NCI-H187 treated with DMSO at 0.1 percent for 48 hours (cell line): ENCODE results near the gene PACS2.

Source experiments
- DNase-seq: peaks from one replicate; lab custom pipeline; 2025; lab: John Stamatoyannopoulos, UW

PACS2 gene

DNA sequence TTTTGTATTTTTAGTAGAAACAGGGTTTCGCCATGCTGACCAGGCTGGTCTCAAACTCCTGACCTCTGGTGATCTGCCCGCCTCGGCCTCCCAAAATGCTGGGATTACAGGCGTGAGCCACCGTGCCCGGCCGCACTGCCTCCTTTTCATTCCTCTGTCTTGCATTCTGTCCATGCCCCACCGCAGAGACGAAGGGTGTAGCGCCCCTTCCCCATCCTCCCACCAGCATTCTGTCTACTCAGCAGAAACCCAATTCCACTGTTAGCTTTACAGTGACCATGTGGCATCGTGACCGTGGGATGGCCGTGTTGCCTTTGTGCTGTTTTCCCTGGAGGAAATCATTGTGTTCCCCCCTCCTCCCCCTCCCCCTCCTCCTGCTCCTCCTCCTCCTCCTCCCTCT is 94.0 kb downstream of the PACS2 start:
- DNase-seq, result no peak

DNA sequence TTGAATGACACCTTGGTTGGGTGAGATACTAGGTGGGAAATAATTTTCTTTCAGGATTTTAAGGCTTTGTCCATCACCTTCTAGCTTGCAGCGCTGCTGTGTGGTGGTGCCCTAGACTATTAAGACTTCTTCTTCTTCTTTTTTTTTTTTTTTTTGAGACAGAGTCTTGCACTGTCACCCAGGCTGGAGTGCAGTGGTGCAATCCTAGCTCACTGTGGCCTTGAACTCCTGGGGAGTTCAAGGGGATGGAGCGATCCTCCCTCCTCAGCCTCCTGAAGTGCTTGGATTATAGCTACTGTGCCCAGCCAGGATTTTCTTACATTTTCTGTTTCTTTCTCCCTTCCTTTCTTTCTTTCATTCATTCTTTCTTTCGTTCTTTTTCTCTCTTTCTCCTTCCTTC is 94.8 kb downstream of the PACS2 start:
- DNase-seq, result no peak

DNA sequence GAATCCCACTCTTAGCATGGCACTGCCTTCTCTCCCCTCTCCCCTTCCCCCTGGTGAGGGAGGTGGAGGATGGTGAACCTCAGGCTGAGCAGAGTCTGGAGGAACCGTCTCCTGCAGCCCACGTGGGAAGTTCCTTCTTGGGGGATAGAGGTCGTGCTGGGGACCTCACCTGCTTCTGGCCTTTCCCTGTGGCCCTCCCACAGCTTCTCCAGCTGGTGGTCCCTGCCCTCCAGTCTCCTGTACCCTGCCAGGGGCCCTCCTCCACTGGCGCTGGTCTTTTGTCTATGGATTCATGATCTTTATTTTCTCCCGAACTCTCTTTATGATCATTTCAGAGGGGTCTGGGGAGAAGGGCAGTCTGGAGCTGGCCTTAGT is 96.1 kb downstream of the PACS2 start:
- DNase-seq, result no peak

DNA sequence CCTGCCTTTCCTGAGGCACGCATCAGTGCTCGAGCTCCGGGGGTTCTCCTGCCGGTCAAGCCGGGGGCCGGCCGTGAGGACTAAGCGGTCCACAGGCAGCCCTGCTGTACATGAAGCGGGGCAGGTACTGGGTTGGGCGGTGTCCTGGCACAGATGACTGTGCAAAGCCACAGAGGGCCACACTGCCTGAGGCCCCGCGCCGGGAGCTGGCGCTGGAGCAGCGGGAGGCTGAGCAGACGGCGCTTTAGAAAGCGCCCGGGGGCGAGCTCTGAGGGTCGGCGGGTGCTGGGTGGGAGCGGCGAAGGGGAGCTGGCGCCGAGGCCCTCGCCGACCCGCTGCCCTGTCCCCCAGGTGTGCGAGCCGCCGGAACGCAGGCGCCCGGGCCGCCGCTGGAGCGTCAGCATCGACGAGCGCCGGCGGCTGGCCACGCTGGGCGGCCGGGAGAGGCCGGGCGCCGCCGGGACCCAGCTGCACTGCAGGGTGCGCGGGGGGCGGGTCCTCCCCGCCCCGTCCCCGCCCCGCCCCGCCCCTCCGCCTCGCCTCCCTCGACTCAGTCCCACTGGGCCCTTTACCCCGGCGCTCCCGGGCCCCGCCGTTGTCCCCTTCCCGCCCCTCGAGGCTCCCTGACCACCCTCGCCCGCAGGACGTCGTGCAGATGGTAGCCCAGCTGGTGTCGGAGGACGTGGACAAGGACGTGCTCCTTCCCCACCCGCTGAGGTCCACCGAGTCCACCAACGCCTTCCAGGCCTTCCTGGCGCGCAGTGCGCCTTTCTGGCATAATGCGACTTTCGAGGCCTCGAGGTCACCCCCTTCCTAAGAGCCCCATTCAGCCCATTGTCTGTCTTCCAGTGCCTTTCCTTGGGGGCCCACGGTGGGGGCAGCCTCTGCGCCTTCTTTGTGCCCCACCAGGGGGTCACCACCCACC is 96.7 kb downstream of the PACS2 start:
- DNase-seq, result no peak

DNA sequence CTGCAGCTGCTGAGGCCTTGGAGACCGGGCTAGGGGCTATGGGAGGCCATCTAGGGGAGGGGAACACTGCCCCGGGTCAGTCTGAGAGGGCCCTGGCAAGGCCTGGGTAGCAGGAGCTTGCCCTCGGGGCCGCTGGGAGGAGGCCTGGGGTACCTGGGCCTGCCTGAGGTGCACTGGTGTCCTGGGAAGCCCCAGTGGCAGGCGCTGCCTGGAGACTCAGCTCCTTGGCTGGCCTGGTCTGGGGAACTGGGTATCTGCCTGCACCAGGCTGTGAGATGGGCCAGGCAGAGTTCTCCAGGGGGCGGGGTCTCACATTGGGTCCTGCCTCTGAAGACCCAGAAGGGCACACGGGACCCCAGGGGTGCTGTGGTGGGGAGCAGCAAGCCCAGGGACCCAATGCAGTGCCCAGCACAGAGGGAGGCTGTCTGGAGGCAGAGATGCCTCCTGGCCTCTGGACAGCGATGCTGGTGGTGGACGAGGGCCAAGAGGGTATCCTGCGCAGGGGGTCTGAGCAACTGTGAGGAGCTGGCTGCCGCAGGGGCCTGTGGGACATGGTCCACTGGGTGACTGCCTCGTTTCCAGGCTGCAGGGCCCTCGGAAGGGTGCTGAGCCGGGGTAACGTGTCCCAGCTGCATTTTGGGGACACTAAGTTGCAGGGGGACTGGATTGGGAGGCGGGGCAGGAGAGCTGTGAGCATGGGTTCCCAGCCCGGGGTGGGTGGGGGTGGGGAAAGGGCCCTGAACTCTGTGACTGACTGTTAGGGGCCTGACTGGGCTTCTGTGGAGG is 97.6 kb downstream of the PACS2 start:
- DNase-seq, result no peak

DNA sequence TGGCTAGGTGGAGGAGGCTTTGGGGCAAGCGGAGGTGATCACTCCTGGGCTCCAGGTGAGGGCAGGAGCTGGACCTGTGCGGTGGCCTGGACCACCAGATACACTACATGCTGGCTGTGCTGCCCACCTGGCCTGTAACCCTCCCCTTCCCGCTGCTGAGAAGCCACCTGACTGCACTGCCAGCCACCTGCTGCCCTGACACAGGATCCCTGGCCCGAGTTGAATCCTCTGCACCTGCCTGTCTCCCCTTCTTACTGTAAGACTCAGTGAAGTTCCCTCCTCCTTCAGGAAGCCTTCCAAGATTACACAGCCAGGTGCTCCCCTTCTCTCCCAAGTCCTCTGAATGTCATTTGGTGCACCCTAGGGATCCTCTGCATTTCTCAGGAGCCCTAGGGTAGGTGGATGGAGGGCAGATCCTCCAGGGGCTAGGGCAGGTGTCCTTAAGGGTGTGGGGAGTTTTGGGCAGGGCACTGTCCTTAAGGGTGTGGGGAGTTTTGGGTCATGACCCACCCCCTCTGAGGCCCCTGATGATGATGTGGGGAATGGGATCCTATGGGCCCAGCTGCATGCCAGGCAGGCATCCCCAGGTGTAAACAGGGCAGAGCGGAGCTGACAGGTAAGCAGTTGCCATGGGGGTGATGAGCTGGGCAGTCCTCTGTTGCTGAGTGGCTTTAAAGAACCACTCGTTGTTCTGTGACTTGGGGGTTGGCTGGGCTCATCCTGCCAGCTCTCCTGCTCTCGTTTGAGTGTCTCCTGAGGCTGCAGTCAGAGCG is 98.4 kb downstream of the PACS2 start:
- no peak for DNase-seq

DNA sequence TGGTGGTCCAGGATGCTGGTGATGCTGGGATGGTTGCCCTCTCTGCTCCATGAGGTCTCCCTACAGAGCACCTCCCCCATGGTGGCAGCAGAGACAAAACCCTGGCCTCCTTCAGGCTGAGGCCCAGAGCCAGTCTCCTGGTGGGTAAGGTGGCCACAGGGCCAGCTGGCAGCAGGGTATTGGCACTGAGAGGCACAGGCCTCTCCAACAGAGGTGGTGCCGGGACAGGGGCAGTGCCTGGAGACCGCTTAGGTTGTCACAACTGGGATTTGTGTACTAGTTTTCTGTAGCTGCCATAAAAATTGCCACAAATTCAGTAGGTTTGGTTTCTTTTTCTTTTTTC is 99.0 kb downstream of the PACS2 start:
- DNase-seq, result no peak

DNA sequence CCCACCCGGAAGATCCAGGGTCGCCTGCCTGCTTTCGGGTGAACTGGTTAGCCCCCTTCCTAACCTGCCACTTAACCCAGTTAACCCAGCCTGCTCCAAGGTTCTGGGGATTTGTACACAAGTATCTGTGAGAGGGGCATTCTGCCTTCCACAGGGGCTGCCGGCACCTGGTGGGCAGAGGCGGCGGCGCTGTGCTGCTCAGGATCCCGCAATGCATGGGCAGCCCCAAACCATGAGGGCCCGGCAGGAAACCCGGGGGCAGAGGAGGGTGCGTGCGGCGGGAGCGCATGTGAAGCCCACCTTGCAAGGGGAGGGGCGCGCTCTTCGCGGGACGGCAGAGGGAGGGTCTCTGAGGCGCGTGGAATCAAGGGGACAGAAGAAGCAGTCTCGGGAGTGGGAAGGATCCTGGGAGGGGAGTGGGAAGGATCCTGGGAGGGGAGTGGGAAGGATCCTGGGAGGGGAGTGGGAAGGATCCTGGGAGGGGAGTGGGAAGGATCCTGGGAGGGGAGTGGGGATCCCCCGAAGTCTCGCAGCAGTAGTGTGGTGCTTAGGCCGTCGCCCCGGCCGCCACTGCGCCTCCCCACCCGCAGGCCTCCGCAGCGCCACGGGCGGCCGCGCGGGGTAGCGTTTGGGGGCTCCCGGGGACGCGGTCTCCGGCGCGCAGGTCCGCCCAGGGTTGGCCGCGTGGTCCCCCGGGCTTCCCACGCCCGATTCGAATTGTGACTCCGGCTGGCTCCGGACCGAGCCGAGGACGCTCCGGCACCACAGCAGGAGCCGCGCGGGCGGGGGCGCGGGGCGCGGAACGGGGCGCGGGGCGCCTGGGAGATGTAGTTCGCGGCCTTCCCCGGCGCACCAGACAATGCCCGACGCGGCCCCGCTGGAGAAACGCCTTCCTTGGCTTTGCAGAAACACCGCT is 100.2 kb downstream of the PACS2 start:
- no peak for DNase-seq

DNA sequence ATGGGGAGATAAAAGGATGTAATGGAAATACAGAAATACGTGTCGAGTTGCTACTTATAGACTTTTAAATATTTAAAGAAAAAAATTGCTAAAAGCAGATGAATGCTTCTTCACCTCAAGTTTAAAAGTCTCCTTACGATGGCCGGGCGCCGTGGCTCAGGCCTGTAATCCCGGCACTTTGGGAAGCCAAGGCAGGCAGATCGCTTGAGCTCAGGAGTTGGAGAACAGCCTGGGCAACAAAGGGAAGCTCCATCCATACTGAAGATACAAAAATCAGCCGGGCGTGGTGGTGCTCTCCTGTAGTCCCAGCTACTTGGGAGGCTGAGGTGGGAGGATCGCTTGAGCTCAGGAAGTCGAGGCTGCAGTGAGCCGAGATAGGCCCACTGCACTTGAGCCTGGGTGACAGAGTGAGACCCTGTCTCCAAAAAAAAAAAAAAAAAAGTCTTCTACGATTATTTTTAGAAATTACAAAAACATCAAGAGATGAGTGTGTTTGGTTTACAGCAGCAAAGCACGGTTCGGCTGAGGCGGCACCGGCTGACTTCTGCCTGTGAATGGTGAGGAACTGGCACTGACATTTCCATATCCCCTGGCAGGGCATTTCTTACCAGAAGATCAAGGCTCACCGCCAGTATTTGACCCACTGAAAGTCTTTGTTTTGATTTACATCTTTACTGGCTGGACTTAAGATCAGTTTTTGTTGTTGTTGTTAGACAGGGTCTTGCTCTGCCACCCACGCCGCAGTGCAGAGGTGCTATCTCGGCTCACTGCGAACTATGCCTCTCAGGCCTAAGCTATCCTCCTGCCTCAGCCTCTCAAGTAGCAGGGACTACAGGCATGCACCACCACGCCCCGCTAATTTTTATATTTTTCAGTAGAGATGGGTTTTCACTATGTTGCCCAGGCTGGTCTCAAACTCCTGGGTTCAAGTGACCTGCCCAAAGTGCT is 101.2 kb downstream of the PACS2 start:
- no peak for DNase-seq

DNA sequence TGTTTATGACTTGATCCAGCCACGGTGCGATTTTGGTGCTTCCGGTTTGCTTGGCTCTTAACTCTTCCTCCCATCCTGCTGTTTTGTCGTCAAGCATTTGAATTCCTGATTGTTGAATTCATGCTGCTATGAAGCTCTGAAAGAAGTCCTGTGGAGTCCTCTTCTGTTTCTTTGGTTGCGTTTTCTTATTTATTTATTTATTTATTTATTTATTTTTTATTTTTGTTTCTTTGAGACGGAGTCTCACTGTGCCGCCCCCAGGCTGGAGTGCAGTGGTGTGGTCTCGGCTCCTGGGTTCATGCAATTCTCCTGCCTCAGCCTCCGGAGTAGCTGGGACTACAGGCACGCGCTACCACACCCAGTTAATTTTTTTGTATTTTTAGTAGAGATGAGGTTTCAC is 102.1 kb downstream of the PACS2 start:
- no peak for DNase-seq

DNA sequence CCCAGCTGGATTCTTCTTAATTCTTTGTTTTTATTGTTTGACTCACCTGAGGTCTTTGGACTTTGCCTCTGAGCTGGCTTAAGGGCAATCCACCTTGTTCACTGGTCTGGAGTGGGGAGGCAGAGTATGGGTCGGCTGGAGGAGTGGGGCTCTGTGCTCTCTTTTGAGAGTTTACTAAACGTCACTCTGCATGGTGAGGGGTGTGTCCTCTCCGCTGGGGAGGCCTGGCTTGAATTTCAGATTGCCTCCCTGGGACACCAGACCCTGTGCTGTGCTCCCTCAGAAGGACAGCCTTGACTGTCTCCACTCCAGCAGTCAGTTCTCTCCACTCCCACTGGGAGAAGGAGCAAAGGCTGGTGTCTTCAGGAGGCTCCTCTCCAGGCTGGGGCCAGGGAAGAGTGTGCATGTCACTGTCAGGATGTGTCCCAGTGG is 103.2 kb downstream of the PACS2 start:
- DNase-seq, result no peak

DNA sequence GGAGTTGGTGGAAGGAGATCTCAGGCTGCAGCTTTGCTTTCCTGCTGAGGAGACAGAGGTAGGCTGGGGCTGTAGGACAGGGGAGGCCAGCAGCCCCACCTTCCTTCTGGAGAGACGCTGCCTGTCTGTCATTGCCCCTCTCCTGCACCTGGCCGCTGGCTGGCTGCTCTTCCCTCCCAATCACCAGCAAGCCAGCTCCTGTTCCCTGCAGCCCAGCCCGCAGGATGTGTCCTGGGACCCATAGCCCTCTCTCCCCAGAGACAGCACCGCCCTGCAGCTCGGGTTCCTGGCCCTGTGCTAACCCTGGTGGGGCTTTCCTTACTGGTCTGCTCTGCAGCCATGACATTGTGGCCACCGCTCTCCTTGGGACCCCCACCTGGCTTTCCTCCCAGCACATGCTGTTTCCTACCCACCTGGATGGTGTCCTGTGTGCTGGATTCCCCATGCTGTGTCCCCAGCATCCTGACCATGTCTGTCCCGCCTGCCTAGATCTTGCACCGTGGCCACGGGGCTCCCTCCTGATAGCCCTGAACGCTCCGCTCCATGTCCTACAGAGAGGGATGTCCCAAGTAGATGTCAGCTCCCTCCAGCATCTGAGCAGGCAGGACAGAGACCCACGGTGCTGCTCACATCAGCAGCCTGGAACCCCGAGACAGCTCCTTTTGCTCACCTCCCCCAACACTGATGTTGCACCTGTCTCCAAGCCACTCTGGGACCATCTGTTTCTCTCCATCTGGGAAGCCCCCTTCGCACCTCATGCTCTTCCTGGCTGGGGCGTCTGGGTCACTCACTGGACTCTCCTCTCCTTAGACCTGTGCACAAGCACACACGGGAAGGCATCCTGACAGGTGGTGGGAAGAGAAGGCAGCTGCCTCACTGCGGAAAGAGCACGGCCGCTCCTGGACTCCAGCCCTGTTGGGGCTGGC is 104.0 kb downstream of the PACS2 start:
- DNase-seq, result no peak

DNA sequence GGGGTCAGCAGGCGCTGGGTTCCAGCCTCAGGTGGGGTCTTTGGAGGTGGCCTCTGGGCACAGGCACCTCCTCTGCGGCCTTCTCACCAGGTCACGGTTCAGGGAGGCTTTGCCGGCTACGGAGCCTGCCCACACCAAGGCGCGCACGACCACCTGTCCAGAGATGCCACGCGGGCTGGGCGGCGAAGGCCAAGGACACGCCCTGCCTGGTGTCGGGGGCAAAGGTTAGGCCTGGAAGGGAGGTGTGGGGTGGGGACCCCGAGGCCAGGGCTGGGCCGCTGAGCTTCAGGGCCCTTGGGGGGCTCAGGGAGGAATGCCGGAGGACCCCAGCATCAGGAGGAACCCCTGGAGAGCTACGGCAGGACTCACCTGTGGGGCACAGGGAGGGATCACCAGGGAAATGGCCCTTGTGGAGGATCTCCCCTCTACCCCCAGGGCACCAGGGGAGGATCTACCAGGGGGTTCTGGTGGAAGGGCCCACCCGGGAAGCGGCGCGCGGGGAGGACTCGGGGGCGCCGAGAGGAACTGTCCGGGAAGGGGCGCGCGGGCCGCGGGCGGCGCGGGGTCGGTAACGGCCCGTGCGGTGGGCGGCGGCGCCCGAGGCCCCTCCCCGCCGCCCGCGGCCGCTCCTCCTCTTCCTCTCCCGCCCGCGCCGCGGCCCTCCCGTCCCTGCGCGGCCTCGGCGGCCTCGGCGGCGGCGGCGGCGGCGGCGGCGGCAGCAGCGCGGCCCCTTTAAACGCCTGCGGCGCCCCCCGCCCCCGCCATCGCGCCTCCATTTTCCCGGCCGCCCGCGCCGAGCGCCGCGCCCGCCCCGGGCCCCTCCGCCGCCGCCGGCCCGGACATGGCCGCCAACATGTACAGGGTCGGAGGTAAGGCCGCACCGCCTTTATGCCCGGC is 104.9 kb downstream of the PACS2 start, which contains the start of gene MTA1:
Gene MTA1 (plus strand): TSS at position 633 of the 897 bp plus-strand sequence. CDS start 209 bp downstream, at position 842.
- DNase-seq, result no peak

DNA sequence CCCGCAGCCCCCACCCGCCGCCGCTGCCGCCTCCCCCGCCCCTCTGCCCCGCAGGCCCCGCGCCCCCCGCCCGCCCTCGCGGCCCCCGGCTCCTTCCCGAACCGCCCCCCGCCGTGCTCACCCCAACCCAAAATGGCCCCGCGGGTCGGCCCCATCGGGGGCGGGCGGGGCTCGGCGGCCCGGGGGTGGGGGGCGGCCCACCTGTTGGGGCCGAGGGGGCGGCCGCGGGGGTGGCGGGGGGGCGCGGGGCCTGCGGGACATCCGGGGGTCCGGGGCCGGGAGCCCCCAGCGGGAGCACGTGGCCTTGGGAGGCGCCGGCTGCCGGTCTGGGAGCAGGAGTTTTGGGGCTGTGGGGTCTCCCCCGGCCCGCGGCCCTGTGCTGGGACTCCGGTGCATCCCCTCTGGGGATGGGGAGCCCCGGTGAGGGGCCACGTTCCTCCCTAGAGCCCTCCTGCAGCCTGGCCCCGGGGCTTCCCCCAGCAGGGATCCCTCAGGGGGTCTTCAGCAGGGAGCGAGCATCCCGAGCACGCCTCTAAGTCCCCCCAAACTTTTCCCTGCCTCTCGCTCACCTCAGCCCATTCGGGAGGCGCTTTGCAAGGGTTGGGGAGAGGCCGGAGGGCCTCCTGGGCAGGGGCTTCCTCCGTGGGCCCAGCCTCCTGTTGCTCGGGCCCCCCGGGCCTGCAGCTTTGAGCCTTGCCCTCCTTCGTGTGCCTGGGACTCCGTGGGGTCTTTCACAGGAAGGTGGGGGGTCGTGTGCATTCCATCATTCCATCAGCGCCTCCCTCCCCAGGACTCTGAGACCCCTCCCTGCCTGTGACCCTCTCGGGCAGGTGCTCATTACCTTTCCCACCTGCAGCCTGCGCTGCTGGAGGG is 105.8 kb downstream of the PACS2 start:
- DNase-seq, result no peak

DNA sequence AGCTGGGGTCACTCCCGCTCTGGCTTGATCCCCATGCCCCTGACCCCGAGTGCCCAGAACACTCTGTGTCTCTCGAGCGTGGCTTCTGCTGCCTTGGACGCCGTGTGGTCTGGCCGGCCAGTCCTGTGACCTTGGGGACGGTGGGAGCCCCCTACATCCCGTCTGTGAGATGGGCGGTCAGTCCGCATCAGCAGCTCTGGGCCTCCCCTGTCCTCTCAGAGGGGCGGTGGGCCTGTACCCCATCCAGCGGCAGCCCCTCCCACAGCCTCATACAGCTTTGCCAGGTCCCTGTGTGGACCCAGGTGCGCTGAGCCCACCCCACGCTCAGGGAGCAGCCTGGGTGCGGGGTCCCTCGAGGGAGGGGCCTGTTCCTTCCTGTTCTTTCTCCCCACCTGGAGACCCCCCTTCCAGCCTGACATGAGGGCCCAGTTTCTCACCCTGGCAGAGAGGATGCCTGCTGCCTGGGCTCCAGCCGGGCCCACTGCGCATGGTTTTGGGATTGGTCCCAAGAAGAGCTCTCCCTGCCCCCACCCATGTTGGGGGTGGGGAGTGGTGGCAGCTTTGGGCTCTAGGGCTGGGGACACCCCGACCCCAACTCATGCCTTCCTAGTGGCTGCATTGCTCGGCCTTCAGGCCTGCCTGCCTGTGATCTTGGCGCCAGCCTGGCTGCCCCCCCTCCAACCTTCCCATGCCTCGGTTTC is 106.6 kb downstream of the PACS2 start:
- DNase-seq, result no peak
